ENCODE results near the gene MCF2L. TPM values are rescaled to one million over a fixed set of nuclear protein-coding genes. Genes with fewer than 3 reads are reported as not detected.

The MCF2L gene
- total RNA-seq, 2 donors from 2014 or later = 48.0 to 49.9 TPM

- peaks cover 2% of the 10 kb centered on the region for H3K4me1 Mint-ChIP-seq
- no peaks in the 10 kb centered on the region for H3K9me3 ChIP-seq (ENCODE audit: control insufficient read depth, low read length)
- H3K27me3 Mint-ChIP-seq (ENCODE audit: insufficient read depth) = no peaks in the 10 kb centered on the region
- no peak for DNase-seq
- 91 to 93% methylated on average over 12 to 22 of the region's 22 CpGs for WGBS, 2 experiments (ENCODE audit: insufficient coverage in 1 of 2, insufficient read length in 1 of 2)
- H3K36me3 Mint-ChIP-seq (ENCODE audit: low read depth) = peaks cover 16% of the 10 kb centered on the region
- H3K9ac ChIP-seq (ENCODE audit: extremely low read depth, low read length, poor library complexity, severe bottlenecking) = no peak overlapping the region
- H3K36me3 ChIP-seq (ENCODE audit: control insufficient read depth, insufficient read depth, low read length) = peaks cover 4% of the 10 kb centered on the region
- H3K27ac Mint-ChIP-seq = no peak overlapping the region
- H3K4me3 ChIP-seq (ENCODE audit: low read length) = no peak overlapping the region
- H3K27me3 ChIP-seq (ENCODE audit: control insufficient read depth, insufficient read depth, low read length, poor library complexity, severe bottlenecking) = no peaks in the 10 kb centered on the region
- H3K4me3 Mint-ChIP-seq = no peak overlapping the region
- no peak for TF ChIP-seq CTCF (conservative IDR thresholded peaks at IDR 0.05)
- no peak overlapping the region for H3K27ac ChIP-seq (ENCODE audit: low read depth, low read length)
- no peaks in the 10 kb centered on the region for H3K4me1 ChIP-seq (ENCODE audit: control insufficient read depth, insufficient read depth, low read length)
- H3K9me3 Mint-ChIP-seq = peaks cover 5% of the 10 kb centered on the region
Measured at GRCh38 chr13:113015826-113016525, 47.0 kb downstream of the MCF2L start.

GRCh38 chr13:113016526-113017295 lies 47.7 kb downstream of the MCF2L start:
- Histone ChIP-seq H3K27ac (ENCODE audit: low read depth, low read length) (no peak overlapping the region), H3K9ac (ENCODE audit: extremely low read depth, low read length, poor library complexity, severe bottlenecking) (no peak overlapping the region), H3K9me3 (ENCODE audit: control insufficient read depth, low read length) (no peaks in the 10 kb centered on the region), H3K4me3 (ENCODE audit: low read length) (no peak overlapping the region), H3K36me3 (ENCODE audit: control insufficient read depth, insufficient read depth, low read length) (peaks cover 6% of the 10 kb centered on the region), H3K4me1 (ENCODE audit: control insufficient read depth, insufficient read depth, low read length) (no peaks in the 10 kb centered on the region), H3K27me3 (ENCODE audit: control insufficient read depth, insufficient read depth, low read length, poor library complexity, severe bottlenecking) (no peaks in the 10 kb centered on the region)
- H3K27ac Mint-ChIP-seq = no peak overlapping the region
- H3K4me1 Mint-ChIP-seq = peaks cover 2% of the 10 kb centered on the region
- no peak overlapping the region for H3K4me3 Mint-ChIP-seq
- no peaks in the 10 kb centered on the region for H3K9me3 Mint-ChIP-seq
- peaks cover 12% of the 10 kb centered on the region for H3K36me3 Mint-ChIP-seq (ENCODE audit: low read depth)
- no peak for TF ChIP-seq CTCF (conservative IDR thresholded peaks at IDR 0.05)
- DNase-seq = no peak
- H3K27me3 Mint-ChIP-seq (ENCODE audit: insufficient read depth) = no peaks in the 10 kb centered on the region
- 94 to 95% methylated on average over 36 to 41 of the region's 41 CpGs for WGBS, 2 experiments (ENCODE audit: insufficient coverage in 1 of 2, insufficient read length in 1 of 2)

- Mint-ChIP-seq H3K27me3 (ENCODE audit: insufficient read depth) (no peaks in the 10 kb centered on the region), H3K4me1 (peaks cover 6% of the 10 kb centered on the region), H3K9me3 (no peaks in the 10 kb centered on the region), H3K27ac (no peak overlapping the region), H3K36me3 (ENCODE audit: low read depth) (peaks cover 12% of the 10 kb centered on the region), H3K4me3 (no peak overlapping the region)
- Histone ChIP-seq H3K9me3 (ENCODE audit: control insufficient read depth, low read length) (no peaks in the 10 kb centered on the region), H3K27ac (ENCODE audit: low read depth, low read length) (no peak overlapping the region), H3K36me3 (ENCODE audit: control insufficient read depth, insufficient read depth, low read length) (peaks cover 6% of the 10 kb centered on the region), H3K27me3 (ENCODE audit: control insufficient read depth, insufficient read depth, low read length, poor library complexity, severe bottlenecking) (no peaks in the 10 kb centered on the region), H3K9ac (ENCODE audit: extremely low read depth, low read length, poor library complexity, severe bottlenecking) (no peak overlapping the region), H3K4me1 (ENCODE audit: control insufficient read depth, insufficient read depth, low read length) (peaks cover 5% of the 10 kb centered on the region), H3K4me3 (ENCODE audit: low read length) (no peak overlapping the region)
- no peak for TF ChIP-seq CTCF (conservative IDR thresholded peaks at IDR 0.05)
- DNase-seq = no peak
- WGBS, 2 experiments (ENCODE audit: insufficient coverage in 1 of 2, insufficient read length in 1 of 2) = 92 to 95% methylated on average over 20 to 29 of the region's 29 CpGs
Measured at GRCh38 chr13:113017506-113018215, 48.6 kb downstream of the MCF2L start.
